GM18498 (cell line): ENCODE measurements around the gene TUBA4A.
A peak's percentile ranks its signal among the peaks of the same experiment; 100 is the strongest.

Source experiments
- ATAC-seq: cut with Tn5 transposase; IDR thresholded peaks from one replicate; pipeline ENCODE4 v1.9.1; 2021; ENCODE audit warnings: mild to moderate bottlenecking, moderate library complexity; ENCODE audit not compliant: unreplicated experiment

TUBA4A gene

DNA sequence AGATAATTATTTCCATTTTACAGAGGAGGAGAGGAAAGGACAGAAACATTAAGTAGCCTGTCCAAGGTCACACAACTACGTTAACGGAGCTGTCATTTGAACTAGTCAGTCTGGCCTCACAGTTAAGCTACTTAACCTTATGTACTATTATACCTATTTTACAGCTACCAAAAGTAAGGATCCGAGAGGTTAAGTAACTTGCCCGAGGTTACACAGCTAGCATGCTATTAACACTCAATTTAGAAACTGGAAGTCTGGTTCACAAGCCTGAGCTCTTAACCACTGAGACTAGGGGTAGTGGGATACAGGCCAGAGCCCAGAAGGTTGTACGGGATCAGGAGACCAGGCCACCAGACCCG, 8.9 kb downstream of the TUBA4A start:
- ATAC-seq = no peak

DNA sequence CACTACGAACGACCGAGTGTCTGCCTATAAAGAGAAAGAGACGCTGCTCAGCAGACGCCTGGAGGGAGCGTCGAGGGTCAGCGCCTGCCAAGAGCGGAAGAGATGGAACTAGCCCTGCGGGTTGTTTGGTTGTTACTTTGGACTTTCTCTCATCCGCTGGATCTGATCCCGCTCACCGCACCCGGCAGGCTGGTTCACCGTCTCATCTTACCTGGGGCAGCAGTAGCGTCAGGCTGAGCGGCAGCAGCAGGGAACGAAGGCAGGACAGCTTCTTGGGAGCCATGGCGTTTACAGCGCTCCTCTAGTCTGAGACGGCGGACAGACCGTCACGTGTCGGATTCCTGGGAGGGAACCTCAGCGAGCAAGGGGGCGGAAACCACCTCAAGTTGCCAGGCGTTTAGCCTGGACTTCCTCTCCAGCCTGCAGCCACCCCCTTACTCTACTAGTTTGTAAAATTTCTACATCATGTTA, 10.4 kb downstream of the TUBA4A start:
- ATAC-seq = no peak

DNA sequence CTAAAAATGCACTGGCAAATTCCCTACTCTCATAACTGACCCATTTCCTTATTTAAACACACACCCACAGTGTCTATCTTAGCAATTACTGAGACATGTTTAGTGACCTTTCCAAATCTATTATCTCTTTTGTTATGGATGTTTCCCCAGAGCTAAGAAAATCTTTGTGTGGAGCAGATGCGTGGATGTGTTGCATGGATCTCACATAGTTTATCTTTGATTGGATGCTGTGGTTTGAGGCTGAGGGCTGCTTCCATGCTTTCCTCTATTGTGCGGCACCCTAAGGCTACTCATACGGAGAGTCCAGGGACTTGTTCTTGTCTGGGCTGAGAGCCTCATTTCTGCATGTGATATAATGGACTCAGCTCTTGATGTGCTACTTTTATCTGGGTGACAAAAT, 19.4 kb downstream of the TUBA4A start:
- no peak for ATAC-seq

DNA sequence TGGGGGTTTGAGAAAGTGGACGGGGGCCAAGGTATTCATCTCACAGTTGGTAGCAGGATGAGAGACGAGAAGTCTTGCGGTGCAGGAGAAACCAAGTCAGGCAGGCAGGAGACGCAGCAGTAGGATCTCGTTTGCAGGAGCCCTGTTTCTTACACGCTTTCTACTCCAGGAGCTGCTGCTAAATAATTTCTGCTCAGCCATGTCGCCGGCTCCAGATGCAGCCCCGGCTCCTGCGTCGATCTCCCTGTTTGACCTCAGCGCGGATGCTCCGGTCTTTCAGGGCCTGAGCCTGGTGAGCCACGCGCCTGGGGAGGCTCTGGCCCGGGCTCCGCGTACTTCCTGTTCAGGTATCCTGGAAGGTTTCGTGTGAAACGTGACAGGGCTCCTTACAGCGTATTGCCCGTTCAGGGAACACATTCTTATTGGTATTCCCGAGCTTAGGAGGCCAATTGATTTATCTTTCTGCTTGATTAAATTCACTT, 23.6 kb downstream of the TUBA4A start:
- ATAC-seq = no peak

DNA sequence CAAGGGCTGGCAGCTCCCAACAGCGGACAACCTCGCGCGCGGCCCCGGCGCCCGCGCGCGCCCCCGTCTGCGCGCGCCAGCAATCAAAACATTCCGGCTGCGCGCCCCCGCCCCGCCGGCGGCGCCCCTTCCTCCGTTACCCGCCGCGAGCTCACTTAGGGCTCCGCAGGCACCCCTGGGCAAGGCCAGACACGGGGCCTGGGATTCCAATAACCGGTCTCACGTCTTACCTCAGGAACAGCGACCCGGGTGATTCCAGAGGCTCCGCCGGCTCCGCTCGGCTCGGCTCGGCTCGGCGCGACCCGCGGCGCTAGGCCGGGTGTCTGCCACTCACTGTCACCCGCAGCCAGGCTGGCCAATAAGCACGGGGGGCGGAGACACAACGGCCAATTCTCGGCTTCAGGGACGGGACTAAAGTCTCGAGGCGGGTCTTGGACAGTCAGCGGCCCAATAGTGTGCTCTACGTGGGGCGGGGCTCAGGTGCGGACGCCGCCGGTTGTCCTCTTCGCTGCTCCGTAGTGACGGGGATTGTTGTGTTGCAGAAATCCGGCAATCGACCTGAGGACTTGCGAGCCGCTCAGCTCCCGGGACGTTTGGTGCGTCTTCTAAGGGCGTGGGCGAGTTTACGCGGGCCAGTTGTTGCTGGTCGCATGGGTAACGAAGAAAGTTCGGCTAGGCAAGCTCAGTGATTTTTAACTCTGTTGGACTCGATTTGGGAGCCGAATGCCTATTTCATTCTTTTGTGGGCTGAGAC, 24.2 kb downstream of the TUBA4A start, which contains the start of the genes ANKZF1 and ATG9A:
Gene ANKZF1 (plus strand): TSS at position 502 of the 754 bp plus-strand sequence. CDS start 452 bp downstream, outside the sequence.
Gene ATG9A (minus strand): TSS at position 332 of the 754 bp plus-strand sequence. CDS start 1,612 bp downstream, outside the sequence.
- peak; percentile 96 for ATAC-seq

DNA sequence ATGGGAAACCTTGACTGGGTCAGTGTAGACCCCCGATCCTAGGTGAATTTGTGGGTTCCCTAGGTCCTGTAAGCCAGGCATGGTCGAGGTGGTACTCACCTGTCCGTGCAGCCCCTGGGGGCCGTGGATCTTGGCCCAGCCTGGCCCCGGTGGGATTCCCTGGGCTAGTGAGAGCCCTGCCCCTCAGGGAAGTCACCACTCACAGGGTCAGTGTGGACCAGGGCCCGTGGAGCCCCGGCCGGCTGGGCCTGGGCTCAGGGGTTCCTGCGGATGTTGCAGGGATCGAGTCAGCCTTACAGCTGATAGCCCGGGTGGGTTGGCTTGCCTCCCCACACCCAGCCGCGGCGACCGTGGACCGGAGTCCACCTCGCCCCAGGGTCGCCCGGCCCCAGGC, 24.8 kb downstream of the TUBA4A start:
- no peak for ATAC-seq

DNA sequence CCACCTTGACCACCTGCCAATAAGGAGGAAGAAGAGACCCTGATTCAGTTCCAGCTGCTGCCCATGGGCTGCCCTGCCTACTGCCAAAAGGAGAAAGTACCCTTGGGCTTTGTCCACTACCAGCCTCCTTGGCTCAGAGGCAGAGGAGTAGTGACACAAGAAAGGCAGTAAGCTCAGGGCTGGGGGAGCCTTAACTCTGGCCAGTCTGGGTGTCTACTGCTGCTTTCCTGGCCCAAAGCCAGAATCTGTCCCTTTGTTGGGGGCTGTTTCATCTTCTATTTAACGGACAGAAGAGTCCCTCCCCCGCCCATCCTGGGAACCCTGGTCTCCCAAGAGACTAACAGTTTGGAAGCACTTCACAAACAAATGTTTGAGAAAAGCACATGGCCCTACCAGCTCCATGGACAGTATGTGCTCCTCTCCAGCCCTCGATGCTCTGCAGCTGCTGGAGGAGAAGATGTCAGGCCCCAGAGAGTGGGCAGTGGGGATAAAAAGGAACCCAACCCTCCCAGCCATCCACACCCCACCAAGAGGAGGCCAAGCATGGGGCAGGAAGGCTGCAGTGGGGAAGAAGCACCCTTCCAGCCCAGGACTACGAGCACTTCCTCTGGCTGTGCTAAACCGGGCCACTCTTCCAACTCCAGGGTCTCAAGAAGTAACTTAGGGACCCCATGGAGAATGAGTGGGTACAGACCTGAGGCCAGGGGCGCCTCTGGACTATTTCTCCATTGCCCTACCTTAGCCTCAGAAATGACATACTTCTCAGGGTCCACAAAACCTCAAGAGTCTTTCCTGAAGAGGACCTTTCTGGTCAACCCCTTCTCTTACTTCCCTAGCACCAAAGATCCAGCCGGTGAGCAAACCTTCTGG, 25.4 kb downstream of the TUBA4A start:
- ATAC-seq = no peak

DNA sequence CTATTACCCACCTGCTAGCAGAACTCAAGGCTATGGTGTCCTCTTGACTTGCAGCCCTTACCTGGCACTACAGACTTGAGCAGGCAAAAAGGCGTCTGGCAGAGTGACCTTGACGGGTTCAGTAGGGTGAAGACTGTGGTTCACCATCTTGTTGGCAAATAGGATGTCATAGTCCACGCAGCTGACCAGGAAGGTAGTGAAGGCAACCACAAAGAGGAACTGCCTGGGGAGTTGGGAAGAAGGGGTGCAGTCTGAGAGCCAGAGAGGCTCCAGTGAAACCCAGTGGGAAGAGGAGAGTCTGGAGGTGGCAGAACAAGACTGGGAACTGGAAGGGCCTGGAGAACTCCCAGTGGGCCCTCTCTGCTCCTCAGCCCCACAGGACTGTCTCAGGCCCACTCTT, 28.4 kb downstream of the TUBA4A start:
- ATAC-seq = no peak

DNA sequence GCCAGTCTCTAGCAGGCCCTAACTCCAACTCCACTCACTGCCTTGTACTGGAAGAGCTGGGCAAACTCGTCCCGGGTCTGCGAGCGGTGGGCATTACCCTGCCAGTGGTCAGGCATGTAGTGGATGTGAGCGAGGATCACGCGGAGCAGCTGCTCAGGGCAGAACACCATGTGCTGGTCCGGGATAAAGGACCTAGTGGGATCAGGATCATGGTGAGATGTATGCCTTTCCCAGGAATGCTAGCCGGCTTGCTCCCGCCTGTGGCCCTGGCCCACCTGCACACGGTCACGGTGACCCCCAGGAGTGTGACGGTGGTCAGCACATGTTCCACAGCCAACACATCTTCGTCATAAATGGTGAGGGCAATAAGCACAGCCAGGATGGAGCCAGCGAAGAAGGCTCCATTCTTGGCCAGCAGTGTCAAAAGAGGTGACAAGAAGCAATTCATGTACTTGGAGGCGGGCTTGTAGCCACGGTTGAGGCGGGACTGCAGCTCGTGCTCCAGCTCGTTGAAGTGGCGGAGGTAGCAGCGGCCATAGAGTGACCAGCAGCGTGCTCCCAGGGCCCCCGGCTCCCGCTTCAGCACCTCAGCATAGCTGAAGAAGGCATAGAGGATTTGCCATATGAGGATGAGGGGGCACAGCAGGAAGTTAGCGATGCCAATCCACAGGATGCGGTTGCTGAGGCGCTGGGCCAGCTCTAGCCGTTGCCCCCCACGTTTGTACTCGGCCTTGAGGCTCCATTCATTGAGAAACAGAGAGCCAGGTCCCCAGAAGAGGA, 29.7 kb downstream of the TUBA4A start:
- no peak for ATAC-seq

DNA sequence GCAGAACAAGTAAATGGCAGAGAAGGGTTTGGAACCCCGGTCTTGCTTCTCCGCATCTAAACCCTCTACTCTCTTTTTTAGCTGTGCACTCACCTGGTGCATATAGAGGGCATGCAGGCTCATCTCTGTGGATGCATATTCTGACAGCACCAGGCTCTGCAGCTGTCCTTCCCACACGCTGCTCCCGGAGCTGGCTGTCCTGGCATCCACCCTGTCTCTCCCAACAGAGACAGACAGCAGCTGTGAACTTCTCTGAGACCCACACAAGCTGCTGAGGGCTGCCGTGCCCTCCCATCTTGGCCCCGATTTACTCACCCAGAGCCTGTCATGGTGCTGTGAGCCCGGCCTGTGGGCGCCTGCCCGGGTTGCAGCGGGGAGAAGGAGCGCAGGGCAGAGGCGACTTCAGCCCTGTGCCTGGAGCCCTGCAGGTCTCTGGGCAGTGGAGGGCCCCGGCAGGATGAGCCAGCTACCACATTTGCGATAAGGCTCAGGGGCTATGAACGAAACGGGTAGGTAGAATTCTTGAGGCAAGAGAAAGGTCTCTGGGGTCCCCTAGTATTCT, 31.7 kb downstream of the TUBA4A start:
- ATAC-seq = no peak

DNA sequence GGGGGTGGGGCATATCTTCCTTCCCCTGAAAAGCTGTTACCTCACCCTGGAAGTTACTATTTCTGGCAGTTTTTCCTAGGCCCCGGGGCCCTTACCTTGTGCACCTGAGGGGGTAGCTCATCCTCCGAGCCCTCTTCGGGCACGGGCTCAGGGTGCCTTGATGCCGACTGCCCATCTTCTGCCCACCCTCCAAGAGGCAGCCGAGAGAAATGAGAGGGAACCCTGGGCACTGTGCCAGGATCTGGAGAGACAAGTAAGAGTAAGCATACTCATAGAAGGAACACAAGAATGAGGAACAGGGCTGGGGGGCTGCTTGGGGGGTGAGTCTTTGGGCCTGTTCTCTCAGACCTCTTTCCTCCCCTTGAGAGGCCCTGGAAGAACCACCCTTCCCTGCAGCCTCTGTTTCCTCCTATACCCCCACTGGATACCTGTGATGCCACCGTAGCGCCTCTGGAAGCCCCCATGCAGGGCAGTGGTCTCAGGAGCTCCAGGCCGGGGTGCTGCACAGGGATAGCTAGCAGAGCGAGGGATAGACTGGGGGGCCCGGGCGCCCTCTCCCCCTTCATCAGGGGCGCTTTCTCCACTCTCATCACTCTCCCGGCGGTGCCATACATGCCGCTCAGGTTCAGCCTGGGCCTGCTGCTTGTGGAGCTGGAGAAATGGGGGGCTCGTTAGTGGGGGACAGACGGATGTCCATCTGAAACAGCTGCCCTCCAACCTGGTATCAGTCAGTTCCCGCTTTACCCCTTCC, 32.9 kb downstream of the TUBA4A start:
- ATAC-seq = no peak

DNA sequence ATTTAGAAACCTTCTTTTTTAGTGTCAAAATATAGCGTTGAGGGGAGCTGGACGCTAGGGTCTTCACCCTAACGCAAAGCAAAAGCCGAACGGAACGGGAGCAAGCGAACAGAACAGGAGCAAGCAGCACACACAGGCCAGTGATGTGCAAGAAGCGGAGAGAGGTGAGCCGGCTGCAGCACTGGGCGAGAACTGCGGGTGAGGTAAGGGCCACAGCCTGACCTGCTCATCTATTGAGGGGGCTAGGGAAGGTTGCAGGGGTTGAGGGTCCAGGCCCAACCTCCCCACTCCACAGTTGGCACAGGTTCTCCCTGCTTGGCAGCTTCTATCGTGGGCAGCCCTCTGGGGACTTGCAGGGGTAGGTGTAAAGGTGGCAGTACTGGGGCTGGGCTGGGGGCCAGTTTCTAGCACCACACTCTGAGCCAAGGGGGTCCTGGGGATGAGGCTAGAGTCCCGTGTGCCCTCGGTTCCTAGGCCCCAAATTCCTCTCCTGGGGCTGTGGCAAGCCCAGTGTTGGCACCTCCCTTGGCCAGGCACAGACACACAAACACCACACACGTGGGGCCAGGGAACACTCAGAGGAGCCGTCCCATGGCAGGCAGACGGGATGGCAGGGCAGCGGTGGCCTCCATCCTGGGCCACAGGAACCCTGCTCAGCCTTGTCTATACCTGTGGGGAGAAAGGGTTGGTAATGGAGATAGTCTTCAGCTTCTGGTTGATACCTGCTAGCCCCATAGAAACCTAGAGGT, 33.8 kb downstream of the TUBA4A start:
- no peak for ATAC-seq

DNA sequence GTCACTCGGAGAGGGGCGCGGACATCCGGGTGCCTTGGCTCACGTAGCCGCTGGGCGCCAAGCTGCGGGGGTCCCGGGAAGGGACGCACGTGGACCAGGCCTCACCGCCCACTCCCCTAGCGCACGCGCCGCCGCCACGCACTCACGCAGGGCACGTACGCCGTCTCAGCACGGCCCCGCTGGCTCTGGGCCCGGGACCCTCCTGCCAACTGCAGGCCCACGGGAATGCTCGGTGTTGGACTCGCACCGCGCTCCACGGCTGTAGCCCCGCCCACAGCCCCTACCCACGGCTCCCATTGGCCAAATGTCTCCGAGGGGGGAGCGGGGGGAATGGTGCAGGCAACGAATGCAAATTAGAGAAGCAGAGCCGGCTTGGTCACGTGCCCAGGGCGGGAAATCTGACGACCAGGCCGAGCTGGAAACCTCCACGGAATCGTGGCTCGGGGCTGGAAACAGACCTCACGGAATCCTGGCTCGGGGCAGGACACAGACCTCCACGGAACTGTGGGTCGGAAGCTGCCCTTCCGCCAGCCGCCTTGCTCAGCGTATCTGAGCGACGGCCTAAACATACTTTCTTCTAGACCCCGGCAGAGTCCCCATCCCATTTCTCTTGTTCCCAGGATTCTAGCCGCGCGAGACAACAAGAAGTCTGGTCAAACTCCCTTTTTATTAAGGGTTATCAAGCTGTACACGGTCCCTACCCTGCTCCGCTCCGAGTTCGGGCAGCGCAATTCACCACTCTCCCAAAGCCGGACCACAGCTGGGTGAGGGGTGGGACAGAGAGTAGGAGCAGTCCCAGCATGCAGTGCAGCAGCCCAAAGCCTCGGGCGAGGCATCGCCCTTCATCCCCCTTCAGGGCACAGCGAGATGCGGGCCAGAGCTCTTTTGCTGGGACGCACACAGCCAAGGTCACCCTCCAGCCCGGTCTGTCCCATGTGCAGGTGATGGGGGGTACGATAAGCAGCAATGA, 34.7 kb downstream of the TUBA4A start, which contains the start of gene ABCB6:
Gene ABCB6 (minus strand): TSS at position 227 of the 970 bp plus-strand sequence. CDS start 285 bp downstream, outside the sequence.
- peak; percentile 84 for ATAC-seq

DNA sequence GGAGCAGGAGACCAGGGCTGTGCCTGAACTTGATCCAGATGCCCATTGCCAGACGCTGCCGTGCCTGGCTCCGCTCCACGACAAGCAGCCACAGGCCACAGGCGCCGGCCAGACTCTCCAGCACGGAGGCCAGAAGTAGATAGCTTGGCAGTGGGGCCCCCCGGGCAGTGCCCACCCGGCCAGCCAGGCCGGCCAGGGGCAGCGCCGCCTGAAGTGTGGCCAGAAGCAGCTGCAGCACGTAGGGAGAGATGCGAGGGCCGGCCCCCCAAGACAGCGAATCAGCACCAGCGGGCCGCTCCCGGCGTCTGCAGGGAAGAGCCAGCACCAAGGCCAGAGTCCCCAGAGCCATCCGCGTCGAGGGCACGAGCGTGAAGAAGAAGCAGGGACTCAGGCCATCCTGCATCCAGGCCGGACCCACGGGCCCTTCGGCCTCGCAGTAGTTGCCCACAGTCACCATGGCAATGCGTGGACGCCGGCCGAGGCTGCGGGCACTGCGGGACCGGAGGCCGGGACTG, 35.4 kb downstream of the TUBA4A start:
- peak; percentile 27 for ATAC-seq

DNA sequence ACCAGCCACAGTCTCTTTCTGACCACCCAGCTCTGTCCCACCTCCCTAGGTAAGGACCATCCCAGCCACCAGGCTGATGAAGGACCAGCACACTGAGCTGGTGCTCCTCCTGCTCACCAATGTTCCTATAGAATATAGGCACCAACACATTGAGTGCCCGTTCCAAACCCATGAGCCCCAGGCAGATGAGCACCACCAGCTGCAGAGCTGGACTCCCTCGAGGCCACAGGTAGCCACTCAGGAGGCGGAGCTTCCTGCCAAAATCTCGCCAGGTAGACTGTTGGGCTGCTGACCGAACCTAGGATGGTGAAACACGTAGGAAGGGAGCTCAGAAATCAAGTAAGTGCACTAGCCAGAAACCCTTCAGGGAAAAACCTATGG, 37.2 kb downstream of the TUBA4A start:
- no peak for ATAC-seq

DNA sequence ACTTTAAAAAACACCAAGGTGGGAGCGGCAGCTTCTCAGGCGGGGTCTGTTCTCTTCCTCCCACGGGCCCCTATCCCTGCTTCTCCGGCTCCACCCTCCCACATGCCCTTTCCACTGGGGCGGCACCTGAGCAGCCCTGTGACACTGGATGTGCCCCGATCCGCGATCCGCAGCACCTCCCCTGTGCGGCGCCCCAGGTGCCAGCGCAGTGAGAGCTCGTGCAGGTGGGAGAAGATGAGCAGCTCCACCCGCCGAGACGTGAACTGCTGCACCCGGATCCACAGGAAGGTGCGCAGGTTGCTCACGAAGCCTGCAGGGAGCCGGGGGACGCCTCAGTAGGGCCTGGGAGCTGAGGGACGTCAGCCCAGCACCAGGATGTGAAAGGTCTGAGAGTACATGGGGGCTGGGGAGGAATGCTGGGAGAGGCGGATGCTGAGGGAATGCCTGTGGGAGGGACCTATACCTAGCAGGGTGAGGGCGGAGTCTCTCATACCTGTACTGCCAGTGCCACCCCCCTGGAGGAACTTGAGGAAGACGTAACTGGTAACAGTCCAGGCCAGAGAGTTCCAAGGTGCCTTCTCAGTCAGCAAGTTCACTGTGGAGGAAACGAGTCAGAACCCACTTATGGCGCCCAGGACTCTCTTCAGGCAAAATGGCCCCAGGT, 37.7 kb downstream of the TUBA4A start:
- no peak for ATAC-seq

DNA sequence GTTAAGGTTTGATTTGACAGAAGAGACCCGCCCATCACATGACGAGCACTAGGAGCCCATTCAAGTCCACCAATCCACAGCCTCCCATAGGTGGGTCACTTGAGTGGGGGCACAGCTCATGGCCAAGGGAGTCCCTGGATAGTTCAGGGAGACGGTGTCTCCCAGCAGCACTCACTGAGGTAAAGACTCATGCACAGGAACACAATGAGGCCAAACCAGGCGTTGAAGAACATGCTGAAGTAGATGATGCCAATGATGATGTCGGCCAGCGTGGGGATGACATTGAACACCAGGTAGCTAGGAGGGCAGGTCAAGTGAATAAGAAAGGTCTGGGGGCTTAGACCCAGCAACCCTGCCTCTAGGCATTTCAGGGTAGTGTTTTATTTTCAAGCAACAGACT, 38.9 kb downstream of the TUBA4A start:
- ATAC-seq = no peak
